Activated gamma-delta T cell treated with Interleukin-2 at 50 U/mL for 16 hours (primary cell): Measurements from ENCODE around the gene PLXDC2.

Source experiments
- DNase-seq: peaks from one replicate; pipeline ENCODE4 v3.0.0-alpha.2; 2020

The PLXDC2 gene

GRCh38 chr10:20233423-20233822, 417.2 kb downstream of the PLXDC2 start:
- DNase-seq, result no peak

- no peak for DNase-seq
Measured at GRCh38 chr10:20234579-20234978, 418.3 kb downstream of the PLXDC2 start.

- no peak for DNase-seq
Measured at GRCh38 chr10:20237091-20237570, 420.9 kb downstream of the PLXDC2 start.

GRCh38 chr10:20237586-20237985, 421.4 kb downstream of the PLXDC2 start:
- no peak for DNase-seq

GRCh38 chr10:20240643-20241042, 424.4 kb downstream of the PLXDC2 start:
- DNase-seq, result no peak

- no peak for DNase-seq
Measured at GRCh38 chr10:20247454-20247853, 431.2 kb downstream of the PLXDC2 start.

GRCh38 chr10:20247891-20248708, 431.9 kb downstream of the PLXDC2 start:
- DNase-seq, result no peak

- DNase-seq, result no peak
Measured at GRCh38 chr10:20254078-20254477, 437.8 kb downstream of the PLXDC2 start.

- no peak for DNase-seq
Measured at GRCh38 chr10:20254497-20254896, 438.3 kb downstream of the PLXDC2 start.

GRCh38 chr10:20256969-20257368, 440.7 kb downstream of the PLXDC2 start:
- no peak for DNase-seq

GRCh38 chr10:20257422-20257821, 441.2 kb downstream of the PLXDC2 start:
- DNase-seq, result no peak

- no peak for DNase-seq
Measured at GRCh38 chr10:20265146-20265545, 448.9 kb downstream of the PLXDC2 start.

GRCh38 chr10:20267734-20268133, 451.5 kb downstream of the PLXDC2 start:
- no peak for DNase-seq

- no peak for DNase-seq
Measured at GRCh38 chr10:20271490-20271889, 455.3 kb downstream of the PLXDC2 start.

GRCh38 chr10:20272608-20273007, 456.4 kb downstream of the PLXDC2 start:
- no peak for DNase-seq

- DNase-seq, result no peak
Measured at GRCh38 chr10:20274571-20274970, 458.3 kb downstream of the PLXDC2 start.

GRCh38 chr10:20276127-20276979, 460.1 kb downstream of the PLXDC2 start:
- DNase-seq, result no peak

- DNase-seq, result no peak
Measured at GRCh38 chr10:20277820-20278219, 461.6 kb downstream of the PLXDC2 start.

- DNase-seq, result no peak
Measured at GRCh38 chr10:20281579-20281978, 465.3 kb downstream of the PLXDC2 start.

GRCh38 chr10:20287586-20287985, 471.4 kb downstream of the PLXDC2 start:
- DNase-seq, result no peak

GRCh38 chr10:20288060-20288459, 471.8 kb downstream of the PLXDC2 start:
- no peak for DNase-seq

- DNase-seq, result no peak
Measured at GRCh38 chr10:20289070-20289828, 473.0 kb downstream of the PLXDC2 start.

GRCh38 chr10:20298417-20298816, 482.2 kb downstream of the PLXDC2 start:
- DNase-seq, result no peak
